GM23338 (cell line): ENCODE results near the gene OXER1. TPM values are rescaled to one million over a fixed set of nuclear protein-coding genes. Genes with fewer than 3 reads are reported as not detected.

ENCODE experiments used
- ATAC-seq: fragments of 200-7000 bp; cut with Tn5 transposase; 3 replicates; pipeline ENCODE4 v1.9.1; 2020
- DNase-seq: peaks from one replicate; pipeline ENCODE4 v3.0.0-alpha.2; 2015; ENCODE audit warnings: low spot score
- H2AFZ ChIP-seq: fragments of 200-600 bp; sonication (generic); 2 replicates; pipeline ENCODE4 v1.8.0; 2016; ENCODE audit warnings: antibody characterized with exemption, mild to moderate bottlenecking, moderate library complexity
- H3F3A ChIP-seq: fragments of 200-600 bp; sonication (generic); replicated peaks from 2 replicates; pipeline ENCODE4 v1.8.0; 2017; ENCODE audit warnings: antibody characterized with exemption, mixed run types, low read depth
- H3K27ac ChIP-seq: fragments of 200-600 bp; sonication (generic); 2 replicates; pipeline ENCODE4 v1.6.1; 2016; ENCODE audit warnings: low read depth
- H3K27me3 ChIP-seq: fragments of 200-600 bp; sonication (generic); 2 replicates; pipeline ENCODE4 v1.8.0; 2016; ENCODE audit warnings: mild to moderate bottlenecking, mixed run types, moderate library complexity; ENCODE audit not compliant: insufficient read depth
- H3K36me3 ChIP-seq: fragments of 200-600 bp; sonication (generic); 2 replicates; pipeline ENCODE4 v1.8.0; 2016; ENCODE audit warnings: mild to moderate bottlenecking; ENCODE audit not compliant: insufficient read depth
- H3K4me1 ChIP-seq: fragments of 200-600 bp; sonication (generic); 2 replicates; pipeline ENCODE4 v1.8.0; 2016; ENCODE audit warnings: mild to moderate bottlenecking, moderate library complexity; ENCODE audit not compliant: insufficient read depth
- H3K4me2 ChIP-seq: fragments of 200-600 bp; sonication (generic); 2 replicates; pipeline ENCODE4 v1.7.1; 2017; ENCODE audit warnings: mixed run types
- H3K4me3 ChIP-seq: fragments of 200-600 bp; sonication (generic); 2 replicates; pipeline ENCODE4 v1.6.1; 2016; ENCODE audit warnings: mixed run types
- H3K79me2 ChIP-seq: fragments of 200-600 bp; sonication (generic); replicated peaks from 2 replicates; pipeline ENCODE4 v1.8.0; 2017; ENCODE audit warnings: mild to moderate bottlenecking; ENCODE audit not compliant: insufficient read depth
- H3K9me2 ChIP-seq: fragments of 200-600 bp; sonication (generic); 2 replicates; pipeline ENCODE4 v1.8.0; 2017; ENCODE audit not compliant: insufficient read depth
- H4K20me1 ChIP-seq: fragments of 200-600 bp; sonication (generic); replicated peaks from 2 replicates; pipeline ENCODE4 v1.8.0; 2017; ENCODE audit warnings: mild to moderate bottlenecking; ENCODE audit not compliant: insufficient read depth
- H3K27ac Mint-ChIP-seq: 2 replicates; pipeline ENCODE4 v1.8.0; 2020; ENCODE audit warnings: inconsistent platforms, mild to moderate bottlenecking, moderate library complexity, mixed read lengths
- H3K27me3 Mint-ChIP-seq: 3 replicates; pipeline ENCODE4 v1.8.0; 2022; ENCODE audit warnings: low read depth, mild to moderate bottlenecking, moderate library complexity, mixed read lengths, inconsistent platforms; ENCODE audit not compliant: insufficient read depth, poor library complexity
- H3K36me3 Mint-ChIP-seq: 3 replicates; pipeline ENCODE4 v1.8.0; 2021; ENCODE audit warnings: low read depth, mild to moderate bottlenecking, inconsistent platforms, moderate library complexity, mixed read lengths
- H3K4me1 Mint-ChIP-seq: 3 replicates; pipeline ENCODE4 v1.8.0; 2020; ENCODE audit warnings: mild to moderate bottlenecking, inconsistent platforms, mixed read lengths
- H3K4me3 Mint-ChIP-seq: 3 replicates; pipeline ENCODE4 v1.8.0; 2021; ENCODE audit warnings: moderate library complexity, mild to moderate bottlenecking, inconsistent platforms, mixed read lengths
- H3K9me3 Mint-ChIP-seq: 3 replicates; pipeline ENCODE4 v1.8.0; 2020; ENCODE audit warnings: moderate library complexity, mild to moderate bottlenecking, inconsistent platforms, mixed read lengths
- CREB1 ChIP-seq: fragments of 250-450 bp; sonication (Bioruptor Pico); IDR thresholded peaks from 2 replicates; pipeline ENCODE4 v1.5.0; 2020; ENCODE audit warnings: low read depth, mild to moderate bottlenecking, moderate library complexity
- EZH2phosphoT487 ChIP-seq: fragments of 200-600 bp; sonication (generic); IDR thresholded peaks from one replicate; pipeline ENCODE4 v1.8.1; 2018; ENCODE audit warnings: antibody characterized with exemption; ENCODE audit not compliant: unreplicated experiment
- JUNB ChIP-seq: IDR thresholded peaks from one replicate; pipeline ENCODE4 v1.6.1; 2016; ENCODE audit warnings: antibody characterized with exemption; ENCODE audit not compliant: unreplicated experiment
- POLR2AphosphoS5 ChIP-seq: IDR thresholded peaks from 2 replicates; pipeline ENCODE4 v1.6.1; 2016; ENCODE audit warnings: antibody characterized with exemption, low read depth
- STAT1 ChIP-seq: IDR thresholded peaks from one replicate; pipeline ENCODE4 v1.6.1; 2016; ENCODE audit warnings: antibody characterized with exemption; ENCODE audit not compliant: unreplicated experiment
- ZNF114 ChIP-seq: fragments of 250-450 bp; sonication (Bioruptor Pico); IDR thresholded peaks from 2 replicates; pipeline ENCODE4 v1.5.0; 2020; ENCODE audit warnings: mild to moderate bottlenecking, moderate library complexity
- ZNF331 ChIP-seq: fragments of 250-450 bp; sonication (Bioruptor Pico); IDR thresholded peaks from 2 replicates; pipeline ENCODE4 v1.5.0; 2020; ENCODE audit warnings: low read depth, mild to moderate bottlenecking, moderate library complexity
- polyA plus RNA-seq: library from polyadenylated mRNA; unstranded; fragments of >200 nt; fragmentation: Nextera tagmentation; extraction: Ambion mirVana; gene quantifications from 2 replicates; pipeline ENCODE4 v1.2.1, GENCODE V29; 2016
- total RNA-seq: library from RNA; depleted of rRNA; stranded (reverse); fragments of >200 nt; shearing (Covaris generic); gene quantifications from 2 replicates; pipeline ENCODE4 v1.2.3, GENCODE V29; 2014
- TF ChIP-seq, protein P1 (sequence below): IDR thresholded peaks from 2 replicates; pipeline ENCODE4 v1.6.1; 2016; ENCODE audit warnings: antibody characterized with exemption
- TF ChIP-seq, protein P2 (sequence below): IDR thresholded peaks from one replicate; pipeline ENCODE4 v1.6.1; 2018; ENCODE audit warnings: antibody characterized with exemption; ENCODE audit not compliant: unreplicated experiment
- TF ChIP-seq, protein P3 (sequence below), 2 experiments: fragments of 200-600 bp in 1 of 2; sonication (generic) in 1 of 2; conservative IDR thresholded peaks; 2 replicates each; pipeline versions ENCODE4 v1.5.1 to v1.6.1; 2016 to 2017; ENCODE audit warnings: antibody characterized with exemption in 2 of 2, low read depth in 2 of 2, mild to moderate bottlenecking in 2 of 2, moderate library complexity in 1 of 2
- TF ChIP-seq, protein P4 (sequence below): fragments of 250-450 bp; sonication (Bioruptor Pico); IDR thresholded peaks from 2 replicates; pipeline ENCODE4 v1.5.0; 2020; ENCODE audit warnings: mild to moderate bottlenecking, moderate library complexity

The OXER1 gene
- total and polyA plus RNA-seq, 2 experiments from 2014 or later: 0.69 to 1.5 TPM

DNA sequence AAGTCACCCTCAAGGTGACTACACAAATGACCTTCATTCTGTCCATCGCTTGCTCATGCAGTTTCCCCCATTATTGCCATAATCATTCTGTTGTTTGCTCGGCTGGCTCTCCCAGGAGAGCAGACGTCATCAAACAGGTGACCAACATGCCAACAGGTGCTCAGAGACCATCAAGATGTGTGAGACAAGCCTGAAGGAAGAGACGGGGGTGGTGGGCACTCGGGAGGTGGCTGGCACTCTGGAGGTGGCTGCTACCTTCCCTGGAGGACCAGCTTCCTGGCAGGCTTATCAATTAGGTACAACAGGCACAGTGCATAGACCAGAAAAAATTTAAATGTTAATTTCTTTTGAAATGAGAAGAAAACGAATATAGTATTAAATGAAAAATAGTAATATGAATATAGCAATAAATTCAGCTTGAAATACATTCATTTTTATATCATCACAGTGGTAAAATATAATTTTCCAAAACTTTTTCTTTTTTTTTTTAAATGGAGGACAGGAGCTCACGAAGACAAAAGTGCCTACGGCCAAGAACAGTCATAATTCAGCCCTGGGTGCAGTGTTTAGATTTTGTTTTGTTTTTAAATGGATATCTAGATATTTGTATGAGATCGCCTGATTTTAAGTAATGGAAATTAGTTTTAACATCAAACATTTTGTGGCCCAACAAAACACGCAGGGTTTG is 45.3 kb upstream of the OXER1 start (continued):
- TF ChIP-seq, protein P1, sequence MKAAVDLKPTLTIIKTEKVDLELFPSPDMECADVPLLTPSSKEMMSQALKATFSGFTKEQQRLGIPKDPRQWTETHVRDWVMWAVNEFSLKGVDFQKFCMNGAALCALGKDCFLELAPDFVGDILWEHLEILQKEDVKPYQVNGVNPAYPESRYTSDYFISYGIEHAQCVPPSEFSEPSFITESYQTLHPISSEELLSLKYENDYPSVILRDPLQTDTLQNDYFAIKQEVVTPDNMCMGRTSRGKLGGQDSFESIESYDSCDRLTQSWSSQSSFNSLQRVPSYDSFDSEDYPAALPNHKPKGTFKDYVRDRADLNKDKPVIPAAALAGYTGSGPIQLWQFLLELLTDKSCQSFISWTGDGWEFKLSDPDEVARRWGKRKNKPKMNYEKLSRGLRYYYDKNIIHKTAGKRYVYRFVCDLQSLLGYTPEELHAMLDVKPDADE: no peak
- TF ChIP-seq STAT1 (no peak), ZNF331 (no peak), POLR2AphosphoS5 (no peak), EZH2phosphoT487 (no peak)

DNA sequence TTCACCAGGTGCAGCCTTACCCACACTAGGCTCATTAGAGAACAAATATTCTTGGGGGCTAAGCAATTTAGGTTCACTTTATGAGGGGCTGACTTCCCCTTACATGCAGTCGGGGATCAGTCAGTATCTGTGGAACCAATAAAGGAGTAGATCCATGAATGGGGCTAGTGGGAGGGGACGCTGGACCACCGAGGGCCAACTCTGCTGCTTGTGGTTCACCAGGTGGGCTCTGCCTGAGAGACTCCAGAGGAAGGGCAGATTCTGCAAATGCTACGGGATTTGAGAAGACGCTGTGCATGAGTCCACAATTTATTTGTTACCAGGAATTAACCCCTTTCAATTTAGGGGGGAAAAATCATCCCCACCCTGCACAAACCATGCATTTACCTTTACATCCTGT is 44.4 kb upstream of the OXER1 start:
- Mint-ChIP-seq H3K4me1 (peaks cover 7% of the 10 kb centered on the region), H3K27me3 (peaks cover 19% of the 10 kb centered on the region), H3K4me3 (0 out of 3 replicates have a peak overlapping the region, but pooled peaks have one; percentile 7), H3K27ac (no peak overlapping the region), H3K36me3 (peaks cover 5% of the 10 kb centered on the region), H3K9me3 (peaks cover 5% of the 10 kb centered on the region; the same call in 2 of the 3 replicates)
- Histone ChIP-seq H3K4me1 (peaks cover 5% of the 10 kb centered on the region), H3F3A (peaks cover 8% of the 10 kb centered on the region; the same call in 1 of the 2 replicates), H2AFZ (no peak overlapping the region), H3K79me2 (no peaks in the 10 kb centered on the region), H3K4me2 (no peak overlapping the region), H3K36me3 (no peaks in the 10 kb centered on the region), H3K4me3 (no peak overlapping the region), H3K27ac (no peak overlapping the region), H4K20me1 (no peaks in the 10 kb centered on the region), H3K9me2 (no peaks in the 10 kb centered on the region), H3K27me3 (no peaks in the 10 kb centered on the region)
- no peak for ATAC-seq
- no peak for DNase-seq
- TF ChIP-seq POLR2AphosphoS5 (no peak), STAT1 (no peak), JUNB (no peak), ZNF114 (CRISPR knock-in tag) (no peak), CREB1 (CRISPR knock-in tag) (no peak)
- TF ChIP-seq, protein P2, sequence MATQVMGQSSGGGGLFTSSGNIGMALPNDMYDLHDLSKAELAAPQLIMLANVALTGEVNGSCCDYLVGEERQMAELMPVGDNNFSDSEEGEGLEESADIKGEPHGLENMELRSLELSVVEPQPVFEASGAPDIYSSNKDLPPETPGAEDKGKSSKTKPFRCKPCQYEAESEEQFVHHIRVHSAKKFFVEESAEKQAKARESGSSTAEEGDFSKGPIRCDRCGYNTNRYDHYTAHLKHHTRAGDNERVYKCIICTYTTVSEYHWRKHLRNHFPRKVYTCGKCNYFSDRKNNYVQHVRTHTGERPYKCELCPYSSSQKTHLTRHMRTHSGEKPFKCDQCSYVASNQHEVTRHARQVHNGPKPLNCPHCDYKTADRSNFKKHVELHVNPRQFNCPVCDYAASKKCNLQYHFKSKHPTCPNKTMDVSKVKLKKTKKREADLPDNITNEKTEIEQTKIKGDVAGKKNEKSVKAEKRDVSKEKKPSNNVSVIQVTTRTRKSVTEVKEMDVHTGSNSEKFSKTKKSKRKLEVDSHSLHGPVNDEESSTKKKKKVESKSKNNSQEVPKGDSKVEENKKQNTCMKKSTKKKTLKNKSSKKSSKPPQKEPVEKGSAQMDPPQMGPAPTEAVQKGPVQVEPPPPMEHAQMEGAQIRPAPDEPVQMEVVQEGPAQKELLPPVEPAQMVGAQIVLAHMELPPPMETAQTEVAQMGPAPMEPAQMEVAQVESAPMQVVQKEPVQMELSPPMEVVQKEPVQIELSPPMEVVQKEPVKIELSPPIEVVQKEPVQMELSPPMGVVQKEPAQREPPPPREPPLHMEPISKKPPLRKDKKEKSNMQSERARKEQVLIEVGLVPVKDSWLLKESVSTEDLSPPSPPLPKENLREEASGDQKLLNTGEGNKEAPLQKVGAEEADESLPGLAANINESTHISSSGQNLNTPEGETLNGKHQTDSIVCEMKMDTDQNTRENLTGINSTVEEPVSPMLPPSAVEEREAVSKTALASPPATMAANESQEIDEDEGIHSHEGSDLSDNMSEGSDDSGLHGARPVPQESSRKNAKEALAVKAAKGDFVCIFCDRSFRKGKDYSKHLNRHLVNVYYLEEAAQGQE: no peak
- TF ChIP-seq, protein P3, sequence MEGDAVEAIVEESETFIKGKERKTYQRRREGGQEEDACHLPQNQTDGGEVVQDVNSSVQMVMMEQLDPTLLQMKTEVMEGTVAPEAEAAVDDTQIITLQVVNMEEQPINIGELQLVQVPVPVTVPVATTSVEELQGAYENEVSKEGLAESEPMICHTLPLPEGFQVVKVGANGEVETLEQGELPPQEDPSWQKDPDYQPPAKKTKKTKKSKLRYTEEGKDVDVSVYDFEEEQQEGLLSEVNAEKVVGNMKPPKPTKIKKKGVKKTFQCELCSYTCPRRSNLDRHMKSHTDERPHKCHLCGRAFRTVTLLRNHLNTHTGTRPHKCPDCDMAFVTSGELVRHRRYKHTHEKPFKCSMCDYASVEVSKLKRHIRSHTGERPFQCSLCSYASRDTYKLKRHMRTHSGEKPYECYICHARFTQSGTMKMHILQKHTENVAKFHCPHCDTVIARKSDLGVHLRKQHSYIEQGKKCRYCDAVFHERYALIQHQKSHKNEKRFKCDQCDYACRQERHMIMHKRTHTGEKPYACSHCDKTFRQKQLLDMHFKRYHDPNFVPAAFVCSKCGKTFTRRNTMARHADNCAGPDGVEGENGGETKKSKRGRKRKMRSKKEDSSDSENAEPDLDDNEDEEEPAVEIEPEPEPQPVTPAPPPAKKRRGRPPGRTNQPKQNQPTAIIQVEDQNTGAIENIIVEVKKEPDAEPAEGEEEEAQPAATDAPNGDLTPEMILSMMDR (conservative IDR thresholded peaks at IDR 0.05; ENCODE audit: low read depth in 2 of 2): no peak
- TF ChIP-seq, protein P4, sequence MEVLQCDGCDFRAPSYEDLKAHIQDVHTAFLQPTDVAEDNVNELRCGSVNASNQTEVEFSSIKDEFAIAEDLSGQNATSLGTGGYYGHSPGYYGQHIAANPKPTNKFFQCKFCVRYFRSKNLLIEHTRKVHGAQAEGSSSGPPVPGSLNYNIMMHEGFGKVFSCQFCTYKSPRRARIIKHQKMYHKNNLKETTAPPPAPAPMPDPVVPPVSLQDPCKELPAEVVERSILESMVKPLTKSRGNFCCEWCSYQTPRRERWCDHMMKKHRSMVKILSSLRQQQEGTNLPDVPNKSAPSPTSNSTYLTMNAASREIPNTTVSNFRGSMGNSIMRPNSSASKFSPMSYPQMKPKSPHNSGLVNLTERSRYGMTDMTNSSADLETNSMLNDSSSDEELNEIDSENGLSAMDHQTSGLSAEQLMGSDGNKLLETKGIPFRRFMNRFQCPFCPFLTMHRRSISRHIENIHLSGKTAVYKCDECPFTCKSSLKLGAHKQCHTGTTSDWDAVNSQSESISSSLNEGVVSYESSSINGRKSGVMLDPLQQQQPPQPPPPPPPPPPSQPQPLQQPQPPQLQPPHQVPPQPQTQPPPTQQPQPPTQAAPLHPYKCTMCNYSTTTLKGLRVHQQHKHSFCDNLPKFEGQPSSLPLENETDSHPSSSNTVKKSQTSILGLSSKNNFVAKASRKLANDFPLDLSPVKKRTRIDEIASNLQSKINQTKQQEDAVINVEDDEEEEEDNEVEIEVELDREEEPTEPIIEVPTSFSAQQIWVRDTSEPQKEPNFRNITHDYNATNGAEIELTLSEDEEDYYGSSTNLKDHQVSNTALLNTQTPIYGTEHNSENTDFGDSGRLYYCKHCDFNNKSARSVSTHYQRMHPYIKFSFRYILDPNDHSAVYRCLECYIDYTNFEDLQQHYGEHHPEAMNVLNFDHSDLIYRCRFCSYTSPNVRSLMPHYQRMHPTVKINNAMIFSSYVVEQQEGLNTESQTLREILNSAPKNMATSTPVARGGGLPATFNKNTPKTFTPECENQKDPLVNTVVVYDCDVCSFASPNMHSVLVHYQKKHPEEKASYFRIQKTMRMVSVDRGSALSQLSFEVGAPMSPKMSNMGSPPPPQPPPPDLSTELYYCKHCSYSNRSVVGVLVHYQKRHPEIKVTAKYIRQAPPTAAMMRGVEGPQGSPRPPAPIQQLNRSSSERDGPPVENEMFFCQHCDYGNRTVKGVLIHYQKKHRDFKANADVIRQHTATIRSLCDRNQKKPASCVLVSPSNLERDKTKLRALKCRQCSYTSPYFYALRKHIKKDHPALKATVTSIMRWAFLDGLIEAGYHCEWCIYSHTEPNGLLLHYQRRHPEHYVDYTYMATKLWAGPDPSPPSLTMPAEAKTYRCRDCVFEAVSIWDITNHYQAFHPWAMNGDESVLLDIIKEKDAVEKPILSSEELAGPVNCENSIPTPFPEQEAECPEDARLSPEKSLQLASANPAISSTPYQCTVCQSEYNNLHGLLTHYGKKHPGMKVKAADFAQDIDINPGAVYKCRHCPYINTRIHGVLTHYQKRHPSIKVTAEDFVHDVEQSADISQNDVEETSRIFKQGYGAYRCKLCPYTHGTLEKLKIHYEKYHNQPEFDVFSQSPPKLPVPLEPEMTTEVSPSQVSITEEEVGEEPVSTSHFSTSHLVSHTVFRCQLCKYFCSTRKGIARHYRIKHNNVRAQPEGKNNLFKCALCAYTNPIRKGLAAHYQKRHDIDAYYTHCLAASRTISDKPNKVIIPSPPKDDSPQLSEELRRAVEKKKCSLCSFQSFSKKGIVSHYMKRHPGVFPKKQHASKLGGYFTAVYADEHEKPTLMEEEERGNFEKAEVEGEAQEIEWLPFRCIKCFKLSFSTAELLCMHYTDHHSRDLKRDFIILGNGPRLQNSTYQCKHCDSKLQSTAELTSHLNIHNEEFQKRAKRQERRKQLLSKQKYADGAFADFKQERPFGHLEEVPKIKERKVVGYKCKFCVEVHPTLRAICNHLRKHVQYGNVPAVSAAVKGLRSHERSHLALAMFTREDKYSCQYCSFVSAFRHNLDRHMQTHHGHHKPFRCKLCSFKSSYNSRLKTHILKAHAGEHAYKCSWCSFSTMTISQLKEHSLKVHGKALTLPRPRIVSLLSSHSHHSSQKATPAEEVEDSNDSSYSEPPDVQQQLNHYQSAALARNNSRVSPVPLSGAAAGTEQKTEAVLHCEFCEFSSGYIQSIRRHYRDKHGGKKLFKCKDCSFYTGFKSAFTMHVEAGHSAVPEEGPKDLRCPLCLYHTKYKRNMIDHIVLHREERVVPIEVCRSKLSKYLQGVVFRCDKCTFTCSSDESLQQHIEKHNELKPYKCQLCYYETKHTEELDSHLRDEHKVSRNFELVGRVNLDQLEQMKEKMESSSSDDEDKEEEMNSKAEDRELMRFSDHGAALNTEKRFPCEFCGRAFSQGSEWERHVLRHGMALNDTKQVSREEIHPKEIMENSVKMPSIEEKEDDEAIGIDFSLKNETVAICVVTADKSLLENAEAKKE (CRISPR knock-in tag): no peak
